Renal cortex interstitium (tissue), 15 donors: Measurements from ENCODE around the gene ACP5. TPM values are rescaled to one million over a fixed set of nuclear protein-coding genes. Genes with fewer than 3 reads are reported as not detected.
"Not testable (repeated sequence)": the region's sequence is repeated elsewhere in the genome, so short reads cannot be mapped to it uniquely, and the experiment has no call there.

Experiments
- DNase-seq, 11 donors: peaks; one replicate each; pipeline ENCODE4 v3.0.0-alpha.2; 2013; ENCODE audit warnings: low read depth in 9 of 11, low spot score in 4 of 11; ENCODE audit errors: extremely low read depth in 1 of 11
- long read RNA-seq, 16 experiments: transcript quantifications; one replicate each; lab custom pipeline, GENCODE V29; 2026
- polyA plus RNA-seq, 3 donors: library from polyadenylated mRNA; unstranded; fragments of 120-200 nt; gene quantifications; one replicate each; pipeline ENCODE4 v1.2.1, GENCODE V29; 2013; ENCODE audit not compliant: insufficient read length in 3 of 3

The ACP5 gene
- 10 to 100 TPM; 12.3 to 21.6 (median 12.9) TPM for polyA plus RNA-seq
- long read RNA-seq, donor 1, partial matches to known transcripts, result 0 of 5 reads
- long read RNA-seq, donor 1, other reads (novel, unspliced or antisense), result 0 of 5 reads
- long read RNA-seq, donor 2, partial matches to known transcripts, result 0 of 3 reads
- long read RNA-seq, donor 2, other reads (novel, unspliced or antisense), result 0 of 3 reads
- long read RNA-seq, donor 3, transcript ACP5-202 (6 exons, 1,527 nt), result major isoform, 5 of 17 reads
- long read RNA-seq, donor 3, partial matches to known transcripts, result 6 of 17 reads
- long read RNA-seq, donor 3, other reads (novel, unspliced or antisense), result 0 of 17 reads
- long read RNA-seq, donor 4, partial matches to known transcripts, result 0 of 4 reads
- long read RNA-seq, donor 4, other reads (novel, unspliced or antisense), result 0 of 4 reads
- long read RNA-seq, donor 5, result 0 reads
- long read RNA-seq, donor 6, partial matches to known transcripts, result 0 of 3 reads
- long read RNA-seq, donor 6, other reads (novel, unspliced or antisense), result 0 of 3 reads
- long read RNA-seq, donor 7, partial matches to known transcripts, result 0 of 7 reads
- long read RNA-seq, donor 7, other reads (novel, unspliced or antisense), result 0 of 7 reads
- long read RNA-seq, donor 8, result 0 reads
- long read RNA-seq, donor 9, result 0 reads
- long read RNA-seq, donor 10, transcript ACP5-213 (5 exons, 1,381 nt), result major isoform, 6 of 23 reads
- long read RNA-seq, donor 10, partial matches to known transcripts, result 0 of 23 reads
- long read RNA-seq, donor 10, other reads (novel, unspliced or antisense), result 15 of 23 reads
- long read RNA-seq, donor 11, partial matches to known transcripts, result 0 of 16 reads
- long read RNA-seq, donor 11, other reads (novel, unspliced or antisense), result 14 of 16 reads
- long read RNA-seq, donor 12, partial matches to known transcripts, result 0 of 2 reads
- long read RNA-seq, donor 12, other reads (novel, unspliced or antisense), result 0 of 2 reads
- long read RNA-seq, donor 13, result 0 reads
- long read RNA-seq, donor 14, partial matches to known transcripts, result 0 of 2 reads
- long read RNA-seq, donor 14, other reads (novel, unspliced or antisense), result 0 of 2 reads
- long read RNA-seq, donor 15, partial matches to known transcripts, result 0 of 2 reads
- long read RNA-seq, donor 15, other reads (novel, unspliced or antisense), result 0 of 2 reads
- long read RNA-seq, donor 16, partial matches to known transcripts, result 0 of 10 reads
- long read RNA-seq, donor 16, other reads (novel, unspliced or antisense), result 0 of 10 reads

DNA sequence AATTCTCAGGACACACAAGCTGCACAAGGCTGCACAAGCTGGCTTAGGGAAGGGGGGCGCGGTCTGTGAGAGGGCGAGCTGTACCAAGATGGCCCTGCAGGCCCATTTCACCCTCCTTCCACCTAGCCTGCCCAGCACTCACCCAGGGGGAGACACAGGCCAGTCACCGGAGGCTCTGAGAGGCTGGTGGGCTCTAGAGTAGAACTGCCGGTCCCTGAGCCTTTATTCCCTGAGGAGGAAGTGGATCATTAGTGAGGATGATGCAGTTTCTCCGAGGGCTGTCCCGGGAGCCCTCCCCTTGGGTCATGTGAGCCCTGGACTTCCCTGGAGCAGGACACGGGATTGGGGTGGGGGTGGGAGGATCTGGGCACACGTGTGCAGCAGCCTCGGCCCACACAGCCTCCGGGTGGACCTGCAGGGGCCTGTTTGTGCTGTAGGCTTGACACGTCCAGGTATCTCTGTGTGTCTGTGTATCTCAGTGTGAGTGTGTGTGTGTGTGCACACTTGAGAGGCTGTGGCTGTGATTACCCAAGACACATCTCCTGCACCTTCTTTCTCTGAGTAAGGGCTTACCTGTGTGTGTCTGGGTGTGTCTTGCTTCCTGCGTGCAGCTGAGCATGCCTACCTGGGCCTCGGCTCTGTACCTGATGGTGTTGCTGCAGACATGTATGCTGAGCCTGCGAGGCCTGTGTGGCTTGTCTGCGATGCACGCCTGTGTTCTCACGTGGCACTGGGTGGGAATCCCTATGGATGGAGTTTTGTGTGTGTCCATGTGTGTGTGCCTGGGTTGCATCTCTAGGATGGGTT lies at the start of gene ACP5:
Gene ACP5, minus strand, starts transcription at position 195 of the 807 bp plus-strand sequence. CDS start 328 bp downstream, outside the sequence.
- DNase-seq, result no peak

DNA sequence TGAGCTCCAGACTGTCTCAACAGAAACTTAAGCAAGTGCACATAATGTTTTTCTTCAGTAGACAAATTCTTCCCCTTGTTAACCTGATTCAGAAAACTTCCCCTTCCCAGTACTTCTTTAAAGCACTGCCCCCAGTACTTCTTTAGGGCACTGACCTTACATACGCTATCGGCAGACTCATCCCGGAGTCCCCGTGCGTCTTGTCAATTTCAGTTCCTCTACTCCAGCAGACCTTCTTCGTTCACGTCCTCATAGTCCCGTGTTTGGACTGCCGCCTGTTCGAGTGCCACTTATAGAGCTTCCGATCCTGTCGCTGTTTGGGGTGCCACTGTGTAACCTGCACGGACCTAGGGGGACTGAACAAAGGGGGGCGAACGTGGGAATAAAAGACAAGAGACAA lies 48.8 kb upstream of the ACP5 start:
- no peak for DNase-seq

- DNase-seq, result peak in 1 of 11 donors; percentile 19
Observed at GRCh38 chr19:11624069-11624463, 46.6 kb upstream of the ACP5 start.

GRCh38 chr19:11622401-11622800 lies 45.0 kb upstream of the ACP5 start:
- peak in 1 of 11 donors; percentile 5 for DNase-seq

DNA sequence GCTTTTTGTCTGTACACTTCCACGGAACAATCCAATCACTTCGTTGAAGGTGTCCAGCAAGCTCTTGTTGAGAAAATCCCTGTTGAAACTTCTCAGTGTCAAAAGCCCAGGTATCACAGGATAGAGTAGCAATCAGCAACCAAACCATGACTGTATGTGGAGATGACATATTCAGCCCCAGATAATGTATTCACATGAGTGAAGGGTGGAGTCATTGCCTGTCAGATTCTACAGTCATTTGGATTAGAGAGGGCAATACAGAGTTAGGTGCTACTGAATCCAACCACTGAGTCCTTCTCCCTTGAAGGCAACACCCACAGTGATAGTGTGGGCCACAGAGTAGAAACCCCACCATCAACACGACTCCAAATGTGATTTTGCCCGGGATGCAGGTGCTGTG lies 43.1 kb upstream of the ACP5 start:
- no peak for DNase-seq

GRCh38 chr19:11617180-11618062 lies 40.0 kb upstream of the ACP5 start:
- DNase-seq, result no peak

DNA sequence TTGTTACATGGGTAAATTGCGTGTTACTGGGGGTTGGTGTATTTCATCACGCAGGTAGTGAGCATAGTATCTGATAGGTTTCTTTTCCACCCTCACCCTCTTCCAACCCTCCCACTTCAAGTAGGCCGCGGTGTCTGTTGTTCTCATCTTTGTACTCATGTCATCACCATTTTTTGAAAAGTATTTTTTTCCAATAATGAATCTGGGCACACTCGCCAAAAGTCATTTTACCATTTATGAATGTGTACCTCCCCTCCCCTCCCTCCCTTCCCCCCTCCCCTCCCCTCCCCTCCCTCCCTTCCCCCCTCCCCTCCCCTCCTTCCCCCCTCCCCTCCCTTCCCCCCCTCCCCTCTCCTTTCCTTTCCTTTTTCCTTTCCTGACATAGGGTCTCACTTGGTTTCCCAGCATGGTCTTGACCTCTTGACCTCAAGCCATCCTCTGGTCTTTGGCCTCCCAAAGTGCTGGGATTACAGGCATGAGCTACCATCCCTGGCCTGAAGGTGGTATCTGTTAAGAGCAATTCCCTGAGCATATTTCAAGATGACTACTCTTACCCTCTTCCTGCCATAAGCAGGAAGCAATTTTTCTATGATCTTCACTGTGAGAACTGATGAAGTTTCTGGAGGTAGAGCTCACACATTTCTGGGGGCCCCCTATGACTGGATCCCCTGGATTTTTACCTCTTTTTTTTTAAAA lies 35.5 kb upstream of the ACP5 start:
- DNase-seq, result no peak

- DNase-seq, result no peak
Observed at GRCh38 chr19:11611730-11612129, 34.3 kb upstream of the ACP5 start.

GRCh38 chr19:11606484-11606883 lies 29.0 kb upstream of the ACP5 start:
- no peak for DNase-seq

DNA sequence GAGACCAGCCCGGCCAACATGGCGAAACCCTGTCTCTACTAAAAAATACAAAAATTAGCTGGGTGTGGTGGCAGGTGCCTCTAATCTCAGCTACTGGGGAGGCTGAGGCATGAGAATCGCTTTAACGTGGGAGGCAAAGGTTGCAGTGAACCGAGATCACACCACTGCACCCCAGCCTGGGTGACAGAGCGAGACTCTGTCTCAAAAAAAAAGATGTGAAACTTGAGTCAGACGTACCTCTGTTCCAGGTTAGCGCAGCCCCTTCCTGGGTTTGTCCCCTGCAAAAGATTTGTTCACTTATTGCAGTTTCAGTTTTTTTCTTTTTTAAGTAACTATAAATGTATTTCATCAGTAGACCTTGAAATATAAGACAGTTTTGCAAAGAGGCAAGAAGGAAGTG lies 22.3 kb upstream of the ACP5 start:
- not testable (repeated sequence) for DNase-seq

- DNase-seq, result no peak
Observed at GRCh38 chr19:11598746-11599145, 21.3 kb upstream of the ACP5 start.

- no peak for DNase-seq
Observed at GRCh38 chr19:11598103-11598483, 20.6 kb upstream of the ACP5 start.

GRCh38 chr19:11597202-11598102 lies 20.0 kb upstream of the ACP5 start, which contains the start of gene ZNF627:
ZNF627 (plus strand) TSS chr19:11597483; CDS start chr19:11597628, 145 bp downstream.
- peak; percentile 95 to 99 (median 98) for DNase-seq

- no peak for DNase-seq
Observed at GRCh38 chr19:11596156-11596555, 18.7 kb upstream of the ACP5 start.

GRCh38 chr19:11594084-11594483 lies 16.6 kb upstream of the ACP5 start:
- DNase-seq, result no peak
